SK-N-DZ (cell line): Measurements from ENCODE around the gene SLC7A5.
"Not testable (repeated sequence)": the region's sequence is repeated elsewhere in the genome, so short reads cannot be mapped to it uniquely, and the experiment has no call there.

Experiments used
- DNase-seq: peaks from one replicate; pipeline ENCODE4 v3.0.0-alpha.2; 2015; ENCODE audit warnings: low spot score
- small RNA-seq, 2 experiments: library from RNA; depleted of rRNA; stranded (forward); fragments of <200 nt; gene quantifications; one replicate each; pipeline ENCODE3, GENCODE V24; 2014

Gene SLC7A5

DNA sequence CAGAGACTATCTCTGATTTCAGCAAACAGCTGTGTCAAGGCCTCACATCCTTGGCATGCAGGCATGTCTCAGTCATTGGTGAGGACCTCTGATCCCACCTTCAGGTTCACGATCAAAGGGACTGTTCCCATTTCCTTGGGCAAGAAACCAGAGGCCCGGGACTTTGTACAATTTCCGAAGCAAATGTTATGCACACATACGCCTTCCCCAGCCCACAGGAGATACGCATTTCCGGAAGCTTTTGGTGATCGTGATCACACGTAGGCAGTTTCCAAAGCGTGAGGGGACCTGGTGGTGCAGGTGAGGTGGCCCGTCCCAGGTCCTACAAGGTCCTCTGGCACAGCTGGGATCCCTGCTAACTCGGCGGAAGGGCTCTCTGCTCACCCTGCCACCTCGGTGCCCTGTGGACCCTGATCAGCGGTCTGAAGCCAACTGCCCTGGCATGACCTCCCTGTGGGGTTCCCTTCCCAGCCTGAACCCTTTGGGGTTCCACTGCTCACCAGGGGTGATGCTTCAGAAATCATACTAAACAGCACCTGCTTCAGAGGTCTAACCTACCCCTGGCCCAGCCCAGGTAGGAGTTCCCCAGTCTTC is 74.7 kb downstream of the SLC7A5 start:
- no peak for DNase-seq

GRCh38 chr16:87792205-87792565 is 77.1 kb downstream of the SLC7A5 start:
- DNase-seq = no peak

GRCh38 chr16:87791295-87792204 is 77.8 kb downstream of the SLC7A5 start:
- DNase-seq = no peak

DNA sequence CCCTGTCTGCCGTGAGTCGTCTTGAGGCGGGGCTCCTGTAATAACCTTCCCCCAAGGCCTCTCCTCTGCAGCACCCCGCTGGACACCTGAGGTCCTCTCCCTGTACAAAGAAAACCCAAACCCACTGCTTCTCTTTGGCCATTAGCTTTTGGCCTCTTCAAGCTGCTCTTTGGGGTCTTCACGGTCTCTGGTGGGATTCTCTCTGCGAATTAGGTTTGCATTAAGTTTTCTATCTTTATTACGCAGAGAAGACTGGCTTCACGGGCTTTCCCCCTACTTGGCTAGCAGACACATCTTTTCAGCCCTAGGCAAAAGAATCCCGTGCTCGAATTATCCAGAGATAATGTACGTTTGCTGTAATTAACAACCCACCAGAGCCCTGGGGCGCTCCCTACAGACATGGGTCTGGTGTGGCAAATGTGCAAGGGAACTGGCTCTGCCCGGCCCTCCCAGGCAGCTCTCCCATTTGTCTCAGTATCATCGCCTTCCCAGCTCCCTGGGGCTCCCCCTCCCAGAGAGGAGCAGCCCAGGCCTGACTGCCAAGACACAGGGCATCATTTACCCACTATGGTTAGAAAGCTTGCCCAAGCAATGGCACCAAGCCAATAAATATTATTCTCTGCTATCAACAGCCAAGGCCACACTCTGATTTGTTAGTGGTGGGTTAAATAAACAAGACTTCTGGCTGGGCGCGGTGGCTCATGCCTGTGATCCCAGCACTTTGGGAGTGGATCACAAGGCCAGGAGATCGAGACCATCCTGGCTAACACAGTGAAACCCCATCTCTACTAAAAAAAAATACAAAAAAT is 78.8 kb downstream of the SLC7A5 start:
- DNase-seq = no peak

- DNase-seq = no peak
Measured at GRCh38 chr16:87789437-87790291, 79.6 kb downstream of the SLC7A5 start.

GRCh38 chr16:87788730-87789436 is 80.4 kb downstream of the SLC7A5 start:
- DNase-seq = not testable (repeated sequence)

DNA sequence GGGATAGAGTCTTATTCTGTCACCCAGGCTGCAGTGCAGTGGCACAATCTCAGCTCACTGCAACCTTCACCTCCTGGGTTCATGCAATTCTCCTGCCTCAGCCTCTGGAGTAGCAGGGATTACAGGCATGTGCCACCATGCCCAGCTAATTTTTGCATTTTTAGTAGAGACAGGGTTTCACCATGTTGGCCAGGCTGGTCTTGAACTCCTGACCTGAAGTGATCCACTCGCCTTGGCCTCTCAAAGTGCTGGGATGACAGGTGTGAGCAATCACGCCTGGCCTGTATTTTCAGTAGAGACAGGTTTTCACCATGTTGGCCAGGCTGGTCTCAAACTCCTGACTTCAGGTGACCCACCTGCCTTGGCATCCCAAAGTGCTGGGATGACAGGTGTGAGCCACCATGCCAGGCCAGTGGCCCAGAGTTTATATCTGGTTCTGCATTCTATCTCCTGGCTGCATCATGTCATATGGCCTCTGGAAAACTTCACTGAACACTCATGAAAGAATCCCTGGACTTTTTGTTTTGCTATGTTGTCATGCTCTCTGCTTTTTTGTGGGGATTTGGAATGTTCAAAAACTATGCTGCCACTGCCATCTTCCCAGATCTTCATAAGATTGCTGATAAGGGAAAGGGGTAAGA is 81.7 kb downstream of the SLC7A5 start:
- DNase-seq = not testable (repeated sequence)

GRCh38 chr16:87784812-87785211 is 84.5 kb downstream of the SLC7A5 start:
- DNase-seq = no peak

- DNase-seq = no peak
Measured at GRCh38 chr16:87782033-87782432, 87.3 kb downstream of the SLC7A5 start.

GRCh38 chr16:87780385-87780989 is 88.8 kb downstream of the SLC7A5 start:
- DNase-seq = no peak

Small RNAs within 50 kb of the gene (small RNA-seq; reads per million reads assigned to genes)
- gene MIR6775 = 0 reads per million in 2 experiments
